Effector memory CD4-positive, alpha-beta T cell (primary cell): ENCODE results near the gene ZNHIT1.
"Not testable (repeated sequence)": the region's sequence is repeated elsewhere in the genome, so short reads cannot be mapped to it uniquely, and the experiment has no call there.

Experiments
- DNase-seq, 3 donors: peaks; one replicate each; pipeline ENCODE4 v3.0.0-alpha.2; 2020
- H3K27ac ChIP-seq: 2 replicates; pipeline ENCODE4 v1.7.0; 2013; ENCODE audit warnings: mild to moderate bottlenecking, low read length, moderate library complexity; ENCODE audit not compliant: insufficient read depth, poor library complexity, severe bottlenecking
- H3K27me3 ChIP-seq: replicated peaks from 2 replicates; pipeline ENCODE4 v1.7.0; 2013; ENCODE audit warnings: mild to moderate bottlenecking, low read length; ENCODE audit not compliant: insufficient read depth, control insufficient read depth, poor library complexity, severe bottlenecking
- H3K36me3 ChIP-seq: 2 replicates; pipeline ENCODE4 v1.7.0; 2013; ENCODE audit warnings: mild to moderate bottlenecking, low read length, moderate library complexity; ENCODE audit not compliant: control insufficient read depth, insufficient read depth
- H3K4me1 ChIP-seq: 2 replicates; pipeline ENCODE4 v1.7.0; 2013; ENCODE audit warnings: low read length, mild to moderate bottlenecking; ENCODE audit not compliant: control insufficient read depth, insufficient read depth, poor library complexity, severe bottlenecking
- H3K4me3 ChIP-seq: 2 replicates; pipeline ENCODE4 v1.7.0; 2013; ENCODE audit warnings: low read length, low read depth, mild to moderate bottlenecking; ENCODE audit not compliant: insufficient read depth, poor library complexity, severe bottlenecking
- H3K9me3 ChIP-seq: 2 replicates; pipeline ENCODE4 v1.7.0; 2013; ENCODE audit warnings: mild to moderate bottlenecking, low read length, moderate library complexity; ENCODE audit not compliant: control insufficient read depth

The ZNHIT1 gene

DNA sequence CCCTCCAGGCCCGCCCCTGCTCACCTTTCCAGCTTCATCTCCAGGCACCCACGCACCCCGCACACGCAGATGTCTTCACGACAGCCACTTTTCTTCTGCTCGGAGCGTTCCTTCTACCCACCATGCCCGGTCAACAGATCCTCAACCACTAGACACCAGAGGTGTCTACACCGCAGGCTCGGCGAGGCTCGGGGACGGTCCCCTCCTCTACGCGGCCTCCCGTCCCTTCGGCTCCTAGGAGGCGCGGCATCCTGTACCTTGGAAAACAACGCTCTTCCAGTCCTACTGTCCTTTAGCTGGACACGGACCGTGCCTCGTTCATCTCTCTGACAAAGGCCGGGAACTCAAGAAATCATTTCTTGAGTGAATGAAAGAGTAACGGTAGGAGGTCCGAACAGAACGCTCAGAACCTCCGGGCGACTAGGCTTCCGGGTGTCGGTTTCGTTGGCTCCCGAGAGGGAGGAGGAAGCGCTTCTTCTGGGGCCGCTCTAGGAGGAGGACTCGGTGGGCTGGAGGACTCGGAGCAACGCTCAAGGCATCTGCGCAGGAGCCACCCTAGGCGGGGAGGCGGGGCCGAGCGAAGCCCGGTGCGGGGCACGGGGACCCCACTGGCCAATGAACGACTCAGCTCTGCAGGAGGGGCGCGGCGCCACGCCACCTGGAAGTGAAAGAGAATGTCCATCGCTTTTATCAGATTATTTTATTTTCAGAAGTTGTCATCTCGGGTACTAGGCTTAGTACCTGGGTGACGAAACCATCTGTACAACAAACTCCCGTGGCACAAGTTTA is 34.1 kb downstream of the ZNHIT1 start:
- no peaks in the 10 kb centered on the region for H3K27me3 ChIP-seq
- H3K4me1 ChIP-seq = peaks cover 13% of the 10 kb centered on the region
- peak overlapping the region; percentile 91 for H3K4me3 ChIP-seq
- peak overlapping the region; percentile 85 for H3K27ac ChIP-seq
- DNase-seq = peak; percentile 91 to 97 (median 97)
- H3K36me3 ChIP-seq = no peaks in the 10 kb centered on the region
- no peaks in the 10 kb centered on the region for H3K9me3 ChIP-seq

DNA sequence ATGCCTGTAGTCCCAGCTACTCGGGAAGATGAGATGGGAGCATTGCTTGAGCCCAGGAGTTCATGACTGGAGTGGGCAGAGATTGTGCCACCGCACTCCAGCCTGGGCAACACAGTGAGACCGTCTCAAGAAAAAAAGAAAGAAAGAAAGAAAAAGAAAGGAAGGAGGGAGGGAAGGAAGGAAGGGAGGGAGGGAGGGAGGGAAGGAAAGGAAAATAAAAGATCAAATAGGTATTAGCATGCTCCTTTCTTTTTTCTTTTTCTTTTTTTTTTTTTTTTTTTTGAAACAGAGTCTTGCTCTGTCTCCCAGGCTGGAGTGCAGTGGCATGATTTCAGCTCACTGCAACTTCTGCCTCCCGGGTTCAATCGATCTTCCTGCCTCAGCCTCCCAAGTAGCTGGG is 35.2 kb downstream of the ZNHIT1 start:
- H3K4me3 ChIP-seq, H3K36me3 ChIP-seq, H3K27ac ChIP-seq, H3K27me3 ChIP-seq, DNase-seq, H3K9me3 ChIP-seq: not testable (repeated sequence)
- H3K4me1 ChIP-seq = peaks cover 13% of the 10 kb centered on the region

- Histone ChIP-seq H3K4me3 (no peak overlapping the region), H3K4me1 (peaks cover 8% of the 10 kb centered on the region), H3K27me3 (no peaks in the 10 kb centered on the region), H3K36me3 (no peaks in the 10 kb centered on the region), H3K9me3 (no peaks in the 10 kb centered on the region), H3K27ac (no peak overlapping the region)
- no peak for DNase-seq
Observed at GRCh38 chr7:101255796-101256195, 37.8 kb downstream of the ZNHIT1 start.

DNA sequence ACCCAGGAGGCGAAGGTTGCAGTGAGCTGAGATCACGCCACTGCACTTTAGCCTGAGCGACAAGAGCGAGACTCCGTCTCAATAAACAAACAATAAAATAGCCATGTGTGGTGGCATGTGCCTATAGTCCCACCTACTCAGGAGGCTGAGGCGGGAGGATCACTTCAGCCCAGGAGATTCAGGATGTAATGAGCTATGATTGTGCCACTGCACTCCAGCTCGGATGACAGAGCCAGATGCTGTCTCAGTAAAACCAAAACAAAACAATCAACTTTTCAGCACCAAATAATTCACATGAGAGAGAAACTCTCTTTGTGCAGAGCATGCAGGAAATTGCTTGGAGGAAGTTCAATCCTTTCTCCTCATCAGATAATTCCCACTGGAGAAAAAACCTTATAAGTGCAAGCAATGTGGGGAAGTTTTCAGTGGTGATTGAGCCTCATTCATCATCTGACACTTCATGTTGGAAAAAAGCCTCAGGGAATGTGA is 40.3 kb downstream of the ZNHIT1 start:
- no peaks in the 10 kb centered on the region for H3K9me3 ChIP-seq
- H3K36me3 ChIP-seq = no peaks in the 10 kb centered on the region
- no peak overlapping the region for H3K27ac ChIP-seq
- no peak overlapping the region for H3K4me3 ChIP-seq
- H3K4me1 ChIP-seq = no peaks in the 10 kb centered on the region
- H3K27me3 ChIP-seq = no peaks in the 10 kb centered on the region
- DNase-seq = no peak

- H3K27me3 ChIP-seq, H3K4me3 ChIP-seq, H3K27ac ChIP-seq, H3K4me1 ChIP-seq, DNase-seq, H3K36me3 ChIP-seq, H3K9me3 ChIP-seq: not testable (repeated sequence)
Observed at GRCh38 chr7:101264102-101264706, 46.2 kb downstream of the ZNHIT1 start.

DNA sequence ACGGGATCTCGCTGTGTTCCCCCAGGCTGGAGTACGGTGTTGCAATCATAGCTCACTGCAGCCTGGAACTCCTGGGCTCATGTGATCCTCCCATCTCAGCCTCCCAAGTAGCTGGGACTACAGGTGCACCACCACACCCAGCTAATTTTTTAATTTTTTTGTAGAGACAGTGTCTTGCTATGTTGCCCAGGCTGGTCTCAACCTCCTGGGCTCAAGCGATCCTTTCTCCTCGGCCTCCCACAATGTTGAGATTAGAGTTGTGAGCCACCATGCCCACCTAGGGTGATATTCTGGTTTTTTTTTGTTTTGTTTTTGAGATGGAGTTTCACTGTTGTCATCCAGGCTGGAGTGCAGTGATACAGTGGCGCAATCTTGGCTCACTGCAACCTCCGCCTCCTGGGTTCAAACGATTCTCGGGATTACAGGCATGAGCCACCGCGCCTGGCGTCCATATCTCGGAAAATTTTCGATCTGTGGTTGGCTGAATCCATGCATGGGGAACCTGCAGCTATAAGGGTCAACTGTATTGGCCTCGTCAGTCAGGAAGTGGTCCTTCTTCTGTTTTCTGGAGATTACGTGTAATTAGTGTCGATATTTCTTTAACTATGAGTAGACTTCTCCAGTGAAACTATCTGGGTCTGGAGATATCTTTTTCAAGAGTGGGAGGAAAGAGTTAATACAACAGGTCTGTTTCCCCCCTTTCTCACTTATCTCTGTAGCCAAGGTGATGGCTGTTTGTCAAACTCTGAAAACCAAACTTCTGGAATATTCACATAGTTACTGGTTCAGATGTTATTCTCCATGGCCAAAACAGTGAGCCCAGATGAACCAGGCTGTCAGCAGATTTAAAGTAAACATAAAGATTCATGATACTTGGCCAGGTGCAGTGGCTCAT is 47.9 kb downstream of the ZNHIT1 start:
- no peaks in the 10 kb centered on the region for H3K4me1 ChIP-seq
- H3K4me3 ChIP-seq = no peak overlapping the region
- no peak for DNase-seq
- H3K9me3 ChIP-seq = no peaks in the 10 kb centered on the region
- no peaks in the 10 kb centered on the region for H3K36me3 ChIP-seq
- H3K27ac ChIP-seq = no peak overlapping the region
- no peaks in the 10 kb centered on the region for H3K27me3 ChIP-seq

GRCh38 chr7:101269664-101270063 is 51.7 kb downstream of the ZNHIT1 start:
- Histone ChIP-seq H3K9me3 (no peaks in the 10 kb centered on the region), H3K27ac (no peak overlapping the region), H3K4me3 (no peak overlapping the region), H3K27me3 (no peaks in the 10 kb centered on the region), H3K4me1 (no peaks in the 10 kb centered on the region), H3K36me3 (no peaks in the 10 kb centered on the region)
- no peak for DNase-seq

DNA sequence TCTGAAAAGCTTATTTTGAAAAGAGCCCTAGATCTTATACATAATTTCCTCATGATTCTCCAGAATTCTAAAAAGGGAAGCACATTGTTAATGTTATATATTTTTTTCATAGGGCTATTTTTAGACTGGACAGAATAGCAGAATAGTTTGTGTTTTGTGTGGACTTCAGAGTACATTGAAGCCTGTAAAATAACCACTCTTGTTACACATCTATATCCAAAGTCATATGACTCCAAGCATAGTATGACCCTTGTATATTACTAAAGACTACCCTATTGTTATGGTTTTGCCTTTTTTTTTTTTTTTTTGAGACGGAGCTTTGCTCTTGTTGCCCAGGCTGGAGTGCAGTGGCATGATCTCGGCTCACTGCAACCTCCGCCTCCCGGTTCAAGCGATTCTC is 53.1 kb downstream of the ZNHIT1 start:
- Histone ChIP-seq H3K4me1 (no peaks in the 10 kb centered on the region), H3K27me3 (no peaks in the 10 kb centered on the region), H3K9me3 (no peaks in the 10 kb centered on the region), H3K36me3 (no peaks in the 10 kb centered on the region), H3K4me3 (no peak overlapping the region), H3K27ac (no peak overlapping the region)
- no peak for DNase-seq

DNA sequence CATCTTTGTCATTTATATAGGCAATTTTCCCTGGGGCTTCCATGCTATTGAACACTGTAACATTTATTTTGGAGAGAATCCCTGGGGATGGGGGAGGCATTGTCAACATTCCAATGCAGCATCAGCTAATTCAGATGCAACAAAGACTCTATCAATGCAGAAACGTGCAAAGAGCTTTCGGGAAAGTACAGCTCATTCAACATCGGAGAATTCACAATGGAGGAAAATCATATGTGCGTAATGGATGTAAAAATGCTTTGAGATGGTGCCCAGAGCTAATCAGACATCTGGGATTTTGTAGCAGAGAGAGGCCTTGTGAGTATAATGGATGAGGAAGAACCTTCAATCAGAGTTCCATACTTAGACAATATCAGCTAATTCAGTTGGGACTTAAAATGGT is 55.2 kb downstream of the ZNHIT1 start:
- Histone ChIP-seq H3K4me1 (no peaks in the 10 kb centered on the region), H3K27ac (no peak overlapping the region), H3K36me3 (no peaks in the 10 kb centered on the region), H3K9me3 (no peaks in the 10 kb centered on the region), H3K4me3 (no peak overlapping the region), H3K27me3 (no peaks in the 10 kb centered on the region)
- no peak for DNase-seq
